ENCODE measurements around the gene TEX13D. TPM values are rescaled to one million over a fixed set of nuclear protein-coding genes. Genes with fewer than 3 reads are reported as not detected.

Gene TEX13D
- total and polyA plus RNA-seq, 9 of the 15 experiments (the other 6 are each of a cell fraction or from before 2014, with no cell fraction given), result 0.06 TPM; not detected in 8

DNA sequence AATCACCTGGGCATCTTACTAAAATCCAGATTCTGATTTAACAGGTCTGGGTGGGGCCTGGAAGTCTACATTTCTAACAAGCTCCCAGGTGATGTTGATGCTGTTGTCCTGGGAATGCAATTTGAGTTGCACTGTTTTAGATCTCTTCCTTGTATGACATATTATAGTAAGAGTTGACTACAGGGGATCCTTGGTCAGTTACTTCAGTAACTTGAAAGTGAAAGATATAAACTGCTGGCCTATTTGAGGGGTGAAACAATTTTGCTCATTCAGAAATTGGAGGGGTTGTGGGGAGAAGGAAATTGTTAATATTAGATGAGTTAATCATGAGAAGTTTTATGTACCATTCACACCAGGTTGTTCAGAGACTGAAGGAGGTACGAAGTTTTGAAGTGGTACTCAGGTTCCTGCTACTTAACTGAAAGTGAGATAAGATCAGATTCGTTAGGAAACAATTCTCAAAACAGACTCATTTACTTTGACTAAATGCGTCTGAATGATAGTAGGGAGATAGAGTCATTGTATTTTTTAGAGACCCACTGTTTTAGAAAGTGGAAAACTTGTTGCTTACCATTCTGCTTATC, 26.4 kb downstream of the TEX13D start:
- DNase-seq (ENCODE audit: extremely low read depth in 1 of 4, low spot score in 3 of 4), result no peak
- in situ Hi-C loops (cut with MboI), result no loop called here
- Histone ChIP-seq H4K20me1 (replicated peaks; ENCODE audit: control insufficient read depth, insufficient read depth, low read length) (no peaks in the 10 kb centered on the region), H3K27me3 (ENCODE audit: control insufficient read depth in 2 of 2, insufficient read depth in 2 of 2, low read length in 2 of 2) (no peaks in the 10 kb centered on the region), H3K9me3 (replicated peaks; ENCODE audit: control insufficient read depth, insufficient read depth, low read depth, low read length) (no peaks in the 10 kb centered on the region), H3K9ac (ENCODE audit: insufficient read depth in 1 of 2, low read depth in 2 of 2, low read length in 2 of 2) (no peak overlapping the region), H3K36me3 (ENCODE audit: control insufficient read depth, insufficient read depth, low read length) (no peaks in the 10 kb centered on the region; the same call in 2 of the 3 replicates), H3K9me1 (ENCODE audit: control insufficient read depth, insufficient read depth, low read length) (no peaks in the 10 kb centered on the region), H3K4me1 (replicated peaks in 1 of 2; ENCODE audit: control insufficient read depth in 2 of 2, insufficient read depth in 2 of 2, low read length in 2 of 2) (peaks cover 3 to 5% of the 10 kb centered on the region in 2 experiments; a peak in 3 of 5 replicates), H3K27ac (ENCODE audit: extremely low read depth, low read depth, low read length) (no peak overlapping the region), H2AFZ (ENCODE audit: low read depth, low read length) (no peak overlapping the region), H3K4me2 (ENCODE audit: insufficient read depth, low read length) (no peak overlapping the region), H3K79me2 (ENCODE audit: control insufficient read depth, insufficient read depth, low read length) (no peaks in the 10 kb centered on the region), H3K4me3 (no peak overlapping the region)
- intact Hi-C loops (cut with micrococcal nuclease), result no loop called here
- ATAC-seq, result no peak
- BruUV-seq (replicated peaks), result no TSS peak
- WGBS (ENCODE audit: insufficient coverage, low coverage, missing lambda C conversion rate), result 23% methylated on average over 3 of the region's 3 CpGs
- CTCF ChIA-PET (ENCODE audit: low intra/inter-chr PET ratio), result no interaction called here
- POLR2A ChIA-PET, result no interaction called here
- FAIRE-seq, result no peak
- TF ChIP-seq NUFIP1 (IDR thresholded peaks at IDR 0.05; ENCODE audit: partially characterized antibody) (no peak), SMARCC2 (IDR thresholded peaks at IDR 0.05; ENCODE audit: low read depth) (no peak), ZNF764 (CRISPR knock-in tag; IDR thresholded peaks at IDR 0.05; ENCODE audit: low read depth) (no peak), CREBBP (IDR thresholded peaks at IDR 0.05; ENCODE audit: low read depth, low read length) (no peak), GABPB1 (CRISPR knock-in tag; IDR thresholded peaks at IDR 0.05) (no peak), FIP1L1 (IDR thresholded peaks at IDR 0.05; ENCODE audit: low read depth, low read length, poor library complexity, severe bottlenecking) (no peak), ZNF23 (CRISPR knock-in tag; IDR thresholded peaks at IDR 0.05) (no peak), DNMT1 (IDR thresholded peaks at IDR 0.05) (no peak), KDM2B (CRISPR knock-in tag; IDR thresholded peaks at IDR 0.05) (no peak), ZNF644 (tag; IDR thresholded peaks at IDR 0.05; ENCODE audit: low read depth) (no peak), ZNF785 (CRISPR knock-in tag; IDR thresholded peaks at IDR 0.05) (no peak), ESRRB (CRISPR knock-in tag; IDR thresholded peaks at IDR 0.05; ENCODE audit: borderline replicate concordance) (no peak)
- TF ChIP-seq, protein P1, sequence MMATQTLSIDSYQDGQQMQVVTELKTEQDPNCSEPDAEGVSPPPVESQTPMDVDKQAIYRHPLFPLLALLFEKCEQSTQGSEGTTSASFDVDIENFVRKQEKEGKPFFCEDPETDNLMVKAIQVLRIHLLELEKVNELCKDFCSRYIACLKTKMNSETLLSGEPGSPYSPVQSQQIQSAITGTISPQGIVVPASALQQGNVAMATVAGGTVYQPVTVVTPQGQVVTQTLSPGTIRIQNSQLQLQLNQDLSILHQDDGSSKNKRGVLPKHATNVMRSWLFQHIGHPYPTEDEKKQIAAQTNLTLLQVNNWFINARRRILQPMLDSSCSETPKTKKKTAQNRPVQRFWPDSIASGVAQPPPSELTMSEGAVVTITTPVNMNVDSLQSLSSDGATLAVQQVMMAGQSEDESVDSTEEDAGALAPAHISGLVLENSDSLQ (IDR thresholded peaks at IDR 0.05), result no peak
- TF ChIP-seq, protein P2, sequence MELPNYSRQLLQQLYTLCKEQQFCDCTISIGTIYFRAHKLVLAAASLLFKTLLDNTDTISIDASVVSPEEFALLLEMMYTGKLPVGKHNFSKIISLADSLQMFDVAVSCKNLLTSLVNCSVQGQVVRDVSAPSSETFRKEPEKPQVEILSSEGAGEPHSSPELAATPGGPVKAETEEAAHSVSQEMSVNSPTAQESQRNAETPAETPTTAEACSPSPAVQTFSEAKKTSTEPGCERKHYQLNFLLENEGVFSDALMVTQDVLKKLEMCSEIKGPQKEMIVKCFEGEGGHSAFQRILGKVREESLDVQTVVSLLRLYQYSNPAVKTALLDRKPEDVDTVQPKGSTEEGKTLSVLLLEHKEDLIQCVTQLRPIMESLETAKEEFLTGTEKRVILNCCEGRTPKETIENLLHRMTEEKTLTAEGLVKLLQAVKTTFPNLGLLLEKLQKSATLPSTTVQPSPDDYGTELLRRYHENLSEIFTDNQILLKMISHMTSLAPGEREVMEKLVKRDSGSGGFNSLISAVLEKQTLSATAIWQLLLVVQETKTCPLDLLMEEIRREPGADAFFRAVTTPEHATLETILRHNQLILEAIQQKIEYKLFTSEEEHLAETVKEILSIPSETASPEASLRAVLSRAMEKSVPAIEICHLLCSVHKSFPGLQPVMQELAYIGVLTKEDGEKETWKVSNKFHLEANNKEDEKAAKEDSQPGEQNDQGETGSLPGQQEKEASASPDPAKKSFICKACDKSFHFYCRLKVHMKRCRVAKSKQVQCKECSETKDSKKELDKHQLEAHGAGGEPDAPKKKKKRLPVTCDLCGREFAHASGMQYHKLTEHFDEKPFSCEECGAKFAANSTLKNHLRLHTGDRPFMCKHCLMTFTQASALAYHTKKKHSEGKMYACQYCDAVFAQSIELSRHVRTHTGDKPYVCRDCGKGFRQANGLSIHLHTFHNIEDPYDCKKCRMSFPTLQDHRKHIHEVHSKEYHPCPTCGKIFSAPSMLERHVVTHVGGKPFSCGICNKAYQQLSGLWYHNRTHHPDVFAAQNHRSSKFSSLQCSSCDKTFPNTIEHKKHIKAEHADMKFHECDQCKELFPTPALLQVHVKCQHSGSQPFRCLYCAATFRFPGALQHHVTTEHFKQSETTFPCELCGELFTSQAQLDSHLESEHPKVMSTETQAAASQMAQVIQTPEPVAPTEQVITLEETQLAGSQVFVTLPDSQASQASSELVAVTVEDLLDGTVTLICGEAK (IDR thresholded peaks at IDR 0.05), result no peak
- TF ChIP-seq, protein P2 (CRISPR knock-in tag; IDR thresholded peaks at IDR 0.05), result no peak

Data from K562 (cell line).